Endothelial cell of hepatic sinusoid (primary cell): Measurements from ENCODE around the gene LTBP1.

Experiments used
- in situ Hi-C: cut with HindIII; loops from 2 replicates; pipeline ENCODE4 v1.10.0; 2017; ENCODE audit warnings: low sequenced_read_pairs

The LTBP1 gene

DNA sequence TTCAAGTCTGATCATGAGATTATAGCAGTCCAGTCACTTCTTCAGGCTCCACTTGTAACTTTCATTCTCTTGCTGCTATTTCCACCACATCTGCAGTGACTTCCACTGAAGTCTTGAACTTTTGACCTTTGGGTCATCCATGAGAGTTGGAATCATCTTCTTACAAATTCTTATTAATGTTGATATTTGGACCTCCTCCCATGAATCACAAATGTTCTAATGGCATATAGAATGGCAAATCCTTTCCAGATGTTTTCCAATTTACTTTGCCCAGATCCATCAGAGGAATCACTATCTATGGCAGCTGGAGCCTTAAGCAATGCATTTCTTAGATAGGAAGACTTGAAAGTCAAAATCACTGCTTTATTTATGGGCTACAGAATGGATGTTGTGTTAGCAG is 159.4 kb downstream of the LTBP1 start:
- in situ Hi-C loops, result no loop called here

DNA sequence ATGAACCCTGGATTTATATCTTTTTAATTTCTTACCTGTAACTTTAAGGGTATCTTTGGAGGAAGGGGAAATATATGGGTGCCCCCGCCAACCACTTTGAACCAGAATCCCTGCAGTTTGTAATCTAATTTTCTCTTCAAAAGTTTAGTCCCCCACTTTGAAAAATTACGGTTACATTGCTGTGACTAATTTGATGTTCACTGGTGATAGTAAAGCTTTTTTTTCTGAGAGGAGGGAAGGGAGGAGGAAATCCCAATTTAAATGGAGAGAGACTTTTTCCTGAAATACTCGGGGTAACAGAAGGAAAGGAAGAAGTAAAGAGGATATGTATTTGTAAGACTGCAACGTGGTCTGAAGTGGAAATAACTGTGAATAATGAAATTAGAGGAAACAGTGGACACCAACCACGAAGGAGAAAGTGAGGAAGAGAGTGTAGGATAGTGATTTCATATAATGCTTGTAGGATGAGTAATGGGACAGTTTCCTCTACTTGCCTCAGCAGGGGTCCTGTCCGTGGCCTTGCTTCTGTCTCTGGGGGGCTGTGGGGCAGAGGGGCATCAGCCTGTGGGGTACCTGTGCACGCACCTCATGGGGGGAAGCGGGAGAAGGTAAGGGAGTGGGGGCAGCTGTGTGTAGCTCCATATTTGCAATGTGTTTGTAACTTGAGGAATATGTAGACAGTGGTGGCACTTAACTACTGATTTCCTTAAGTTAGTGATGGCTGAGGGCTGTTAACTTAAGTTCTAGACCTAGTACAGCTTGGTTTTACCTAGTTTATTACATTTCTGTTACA is 161.1 kb downstream of the LTBP1 start:
- in situ Hi-C loops, result no loop called here

DNA sequence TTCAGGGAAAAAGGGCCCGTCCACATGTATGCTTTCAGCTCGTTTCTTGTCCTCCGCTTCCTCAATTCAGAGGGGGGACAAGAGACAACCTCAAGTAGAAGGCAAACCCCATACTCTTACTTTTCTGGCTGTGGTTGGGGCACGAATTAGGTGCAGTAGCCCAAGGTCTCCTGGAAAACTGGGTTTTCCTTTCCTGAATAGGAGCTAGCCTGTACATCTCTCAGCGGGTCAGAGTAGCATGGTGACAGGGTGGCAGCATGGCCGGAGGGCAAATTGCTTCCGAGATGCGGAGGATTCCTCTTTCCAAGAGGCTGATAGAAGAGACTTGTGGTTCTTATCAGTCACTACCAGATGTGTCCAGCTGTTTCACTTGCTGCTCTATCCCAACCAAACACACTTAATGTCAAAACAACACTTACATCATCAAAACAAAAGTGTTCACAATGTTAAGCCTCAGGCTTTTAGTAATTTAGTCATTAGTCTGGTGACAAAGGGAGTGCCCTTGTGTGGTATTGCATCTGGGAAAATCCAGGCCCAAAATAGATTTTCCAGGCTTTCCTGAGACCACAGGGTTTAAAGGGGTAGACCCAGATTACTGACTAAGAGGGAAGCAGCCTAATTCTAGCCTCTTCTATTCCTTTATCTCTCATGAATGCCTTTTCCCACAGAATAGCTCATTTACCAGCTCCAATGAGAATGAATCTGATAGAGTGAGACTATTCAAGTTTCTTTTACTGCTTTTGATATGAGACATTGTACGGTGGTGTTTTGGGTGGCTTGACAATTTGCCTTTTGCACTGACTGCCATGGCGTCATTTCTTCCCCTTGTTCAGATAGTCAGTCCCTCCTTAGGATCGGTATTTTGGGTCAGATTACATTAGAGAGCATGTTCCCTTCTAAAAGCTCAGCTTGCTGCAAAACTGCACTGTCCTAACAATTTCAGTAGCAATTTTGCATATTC is 162.0 kb downstream of the LTBP1 start:
- in situ Hi-C loops, result no loop called here

DNA sequence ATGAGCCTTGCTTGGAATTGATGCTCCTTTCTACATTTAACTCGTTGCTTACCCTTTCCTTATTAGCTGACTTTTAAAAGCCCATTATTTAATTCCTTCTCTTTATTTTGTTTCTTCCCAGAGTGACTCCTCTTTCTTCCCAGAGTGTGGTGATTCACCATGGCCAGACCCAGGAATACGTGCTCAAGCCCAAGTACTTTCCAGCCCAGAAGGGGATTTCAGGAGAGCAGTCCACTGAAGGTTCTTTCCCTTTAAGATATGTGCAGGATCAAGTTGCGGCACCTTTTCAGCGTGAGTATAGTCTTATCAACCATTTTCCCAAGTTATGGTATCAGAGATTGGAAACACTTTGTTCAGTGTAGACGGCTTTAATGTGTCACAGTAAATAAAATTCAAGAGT is 163.7 kb downstream of the LTBP1 start:
- in situ Hi-C loops, result no loop called here

DNA sequence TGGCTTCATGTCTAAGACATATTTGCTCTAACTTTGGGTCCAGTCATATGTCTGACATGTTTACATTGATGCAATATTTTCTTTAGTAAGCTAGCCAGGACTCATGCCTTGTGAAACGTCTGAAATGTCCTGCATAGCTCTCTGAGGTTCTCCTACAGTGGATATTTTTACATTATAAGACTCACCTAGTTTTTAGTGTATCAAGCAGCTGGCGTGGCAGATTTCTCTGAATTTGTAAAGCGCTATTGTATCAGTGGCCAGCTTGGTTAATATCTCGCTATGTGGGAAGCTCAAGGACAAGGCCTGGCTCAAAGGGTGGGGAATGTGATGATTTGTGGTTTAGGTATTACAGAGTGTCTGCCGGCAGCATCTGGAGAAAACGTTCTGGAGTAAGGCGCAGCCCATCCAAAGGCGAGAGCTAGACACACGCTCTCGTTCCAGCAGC is 164.3 kb downstream of the LTBP1 start:
- in situ Hi-C loops, result no loop called here

DNA sequence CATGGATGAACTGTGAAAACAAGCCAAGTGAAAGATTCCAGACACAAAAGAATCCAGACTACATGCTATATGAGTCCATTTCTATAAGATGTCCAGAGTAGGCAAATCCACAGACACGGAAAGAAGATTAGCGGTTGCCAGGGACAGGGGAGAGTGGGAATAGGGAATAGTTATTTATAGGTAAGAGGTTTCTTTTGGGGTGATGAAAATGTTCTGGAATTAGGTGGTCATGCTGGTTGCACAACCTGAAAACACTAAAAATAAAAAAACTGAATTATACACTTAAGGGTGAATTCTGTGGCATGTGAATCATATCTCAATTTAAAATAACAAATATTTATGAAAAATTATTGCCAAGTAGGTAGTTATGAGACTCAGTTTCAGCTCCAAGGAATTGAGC is 168.4 kb downstream of the LTBP1 start:
- in situ Hi-C loops, result no loop called here

DNA sequence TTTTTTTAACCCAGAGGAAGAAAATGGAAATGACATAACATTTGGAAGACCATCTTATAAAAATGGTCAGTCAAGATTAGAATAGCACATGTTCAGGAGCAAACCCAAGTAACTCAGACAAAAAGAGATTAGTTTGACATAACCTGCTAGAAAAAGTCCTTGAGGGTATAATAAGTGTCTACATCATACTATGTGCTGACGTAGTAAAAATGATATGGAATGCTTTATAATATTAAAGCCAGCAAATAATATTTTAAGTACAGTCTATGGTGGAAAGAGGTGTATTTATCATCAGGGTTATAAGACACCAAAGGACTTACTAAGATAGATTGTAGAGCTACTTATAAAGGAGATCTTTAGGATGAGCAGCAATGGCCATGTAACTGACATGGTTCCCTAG is 169.0 kb downstream of the LTBP1 start:
- in situ Hi-C loops, result no loop called here

DNA sequence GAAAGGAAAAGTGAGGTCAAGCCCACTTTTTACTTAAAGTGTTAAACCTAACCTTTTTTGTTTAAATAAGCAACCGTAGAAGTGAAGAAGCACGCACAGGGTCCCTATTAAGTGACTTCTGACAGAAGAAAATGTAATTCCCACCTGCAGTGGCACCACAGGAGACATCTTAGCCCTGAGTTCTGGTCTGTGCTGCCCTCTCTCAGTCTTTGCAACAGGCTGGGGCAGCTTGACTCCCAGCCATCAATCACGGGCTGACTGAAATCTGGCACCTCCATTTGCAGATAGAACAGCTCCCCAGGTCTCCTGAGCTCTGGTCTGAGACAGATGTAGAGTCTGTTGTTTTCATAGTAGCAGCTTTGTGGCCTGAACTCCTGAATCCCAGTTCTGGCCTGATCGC is 170.0 kb downstream of the LTBP1 start:
- in situ Hi-C loops, result no loop called here

DNA sequence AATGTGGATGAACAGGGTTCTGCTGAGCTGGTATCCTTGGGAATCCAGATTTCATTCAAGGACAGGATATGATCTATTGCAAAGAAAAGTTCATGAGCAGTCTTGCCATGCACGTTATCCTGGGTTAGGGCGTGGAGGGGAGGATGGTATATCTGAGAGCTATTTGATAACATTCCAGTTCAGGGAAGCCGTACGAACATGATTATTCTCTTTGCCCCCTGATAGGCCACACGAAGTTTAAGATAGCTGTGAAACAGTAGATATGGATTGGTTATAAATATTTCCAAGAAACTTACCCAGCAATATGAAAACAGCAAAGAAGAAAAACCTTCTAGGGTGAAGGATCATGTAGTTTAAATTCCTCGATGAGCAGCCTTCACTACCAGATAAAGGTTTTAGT is 171.9 kb downstream of the LTBP1 start:
- in situ Hi-C loops, result no loop called here

DNA sequence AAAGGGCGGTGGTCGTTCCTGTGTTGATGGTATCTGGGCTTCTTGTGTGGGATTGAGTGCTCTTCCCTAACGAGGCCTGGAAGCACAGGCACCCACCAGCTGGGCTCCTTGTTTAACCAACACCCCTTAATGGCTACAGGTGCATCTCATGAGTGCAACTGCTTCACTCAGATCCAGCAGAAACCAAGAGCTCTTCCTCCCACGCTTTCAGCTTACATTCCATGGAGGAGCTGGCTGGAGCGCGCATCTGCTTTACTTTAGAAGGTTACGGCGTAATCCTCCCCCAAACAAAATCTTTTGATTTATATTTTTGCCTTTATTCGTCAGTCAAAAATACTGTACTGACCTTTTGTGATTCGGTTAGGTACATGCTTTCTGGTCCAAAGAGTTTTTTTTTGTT is 174.7 kb downstream of the LTBP1 start:
- in situ Hi-C loops, result no loop called here

DNA sequence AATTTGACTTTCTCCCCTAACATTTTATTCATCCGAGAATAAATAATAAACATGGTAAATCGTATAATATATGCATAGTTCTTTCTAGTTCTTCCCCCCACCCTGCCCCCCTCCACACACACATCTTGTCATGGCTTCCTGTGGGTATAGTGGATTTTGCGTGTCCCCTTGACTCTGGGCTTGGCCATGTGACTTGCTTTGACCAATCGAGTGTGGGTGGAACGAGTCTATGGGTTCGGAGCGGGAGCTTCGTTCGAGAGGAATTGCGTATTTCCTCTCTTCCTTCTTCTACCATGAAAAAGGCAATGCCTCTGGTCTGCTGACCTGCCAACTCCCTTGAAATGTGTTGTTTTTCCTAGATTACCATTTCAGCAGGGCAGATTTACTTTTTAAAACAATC is 175.2 kb downstream of the LTBP1 start:
- in situ Hi-C loops, result no loop called here

DNA sequence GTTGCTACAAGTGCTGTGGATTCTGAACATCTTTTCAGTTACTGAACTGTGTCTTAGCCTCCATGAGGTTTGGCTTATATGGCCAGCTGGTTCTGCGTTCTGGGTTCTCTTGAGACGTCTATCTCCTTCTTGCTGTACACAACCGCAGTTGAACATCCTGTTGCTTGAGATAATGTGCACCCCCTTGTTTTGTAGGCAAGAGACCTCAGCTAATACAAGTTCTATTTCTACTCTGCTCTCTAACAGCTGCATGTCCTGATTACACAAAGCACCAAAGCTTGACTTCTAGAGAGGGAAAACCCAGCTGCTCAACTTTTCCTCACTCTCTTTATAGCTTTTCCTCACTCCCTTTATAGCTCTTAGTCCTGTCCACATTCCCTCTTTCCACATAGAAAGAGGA is 176.0 kb downstream of the LTBP1 start:
- in situ Hi-C loops, result no loop called here

DNA sequence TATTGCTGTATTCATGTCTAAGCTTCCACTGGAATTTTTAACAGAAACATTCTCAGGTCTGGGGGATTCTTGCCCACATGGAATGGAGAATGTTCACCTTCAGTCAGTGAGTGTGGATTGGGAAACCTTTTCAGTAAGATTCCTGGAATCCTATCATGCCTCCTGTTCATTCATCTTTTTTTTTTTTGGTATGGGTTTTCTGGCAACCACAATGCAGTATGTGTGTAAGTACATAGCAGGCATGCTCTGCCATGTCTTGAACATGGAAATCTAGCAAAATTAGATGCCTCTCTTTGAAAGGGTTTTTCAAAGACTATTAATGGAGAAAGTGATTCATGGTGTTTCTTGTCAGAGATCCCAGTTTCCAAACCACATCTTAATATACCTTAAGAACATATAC is 176.5 kb downstream of the LTBP1 start:
- in situ Hi-C loops, result no loop called here

DNA sequence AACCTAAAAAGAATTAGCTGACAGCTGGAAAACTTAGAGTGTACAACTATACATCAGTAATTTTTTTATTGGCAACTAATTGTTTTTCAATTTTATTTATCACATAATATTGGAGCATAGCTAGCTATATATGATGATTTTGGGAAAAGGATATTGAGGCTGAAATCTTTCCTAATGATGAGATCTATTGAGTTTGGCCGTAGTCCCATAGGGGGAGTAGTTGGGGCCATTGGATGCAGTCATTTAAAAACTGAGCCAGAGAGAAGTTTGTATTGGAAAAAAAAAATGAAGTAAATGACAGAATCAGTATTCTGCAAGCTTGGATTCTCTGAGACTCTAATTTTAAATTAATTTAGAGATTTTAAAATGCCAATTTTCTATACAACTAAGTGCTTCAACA is 179.8 kb downstream of the LTBP1 start:
- in situ Hi-C loops, result no loop called here

DNA sequence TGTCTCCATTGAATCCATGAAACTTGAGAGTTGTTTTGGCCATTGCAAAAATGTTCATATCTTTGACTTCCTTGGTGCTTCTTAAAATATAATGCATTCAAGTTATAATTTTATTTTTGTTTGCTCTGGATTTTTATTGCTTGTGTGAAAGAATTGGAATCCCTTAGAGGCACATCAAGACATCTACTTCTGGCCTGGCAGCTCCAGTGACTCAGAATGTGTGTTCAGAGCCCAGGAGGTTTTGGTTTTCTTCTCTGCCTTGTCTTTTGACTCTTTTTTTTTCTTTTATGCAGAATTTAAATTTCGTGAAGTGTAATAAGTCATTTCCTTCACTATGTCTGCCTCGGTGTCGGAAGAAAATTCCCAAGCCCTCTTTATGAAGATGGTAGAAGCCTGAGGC is 180.2 kb downstream of the LTBP1 start:
- in situ Hi-C loops, result no loop called here

DNA sequence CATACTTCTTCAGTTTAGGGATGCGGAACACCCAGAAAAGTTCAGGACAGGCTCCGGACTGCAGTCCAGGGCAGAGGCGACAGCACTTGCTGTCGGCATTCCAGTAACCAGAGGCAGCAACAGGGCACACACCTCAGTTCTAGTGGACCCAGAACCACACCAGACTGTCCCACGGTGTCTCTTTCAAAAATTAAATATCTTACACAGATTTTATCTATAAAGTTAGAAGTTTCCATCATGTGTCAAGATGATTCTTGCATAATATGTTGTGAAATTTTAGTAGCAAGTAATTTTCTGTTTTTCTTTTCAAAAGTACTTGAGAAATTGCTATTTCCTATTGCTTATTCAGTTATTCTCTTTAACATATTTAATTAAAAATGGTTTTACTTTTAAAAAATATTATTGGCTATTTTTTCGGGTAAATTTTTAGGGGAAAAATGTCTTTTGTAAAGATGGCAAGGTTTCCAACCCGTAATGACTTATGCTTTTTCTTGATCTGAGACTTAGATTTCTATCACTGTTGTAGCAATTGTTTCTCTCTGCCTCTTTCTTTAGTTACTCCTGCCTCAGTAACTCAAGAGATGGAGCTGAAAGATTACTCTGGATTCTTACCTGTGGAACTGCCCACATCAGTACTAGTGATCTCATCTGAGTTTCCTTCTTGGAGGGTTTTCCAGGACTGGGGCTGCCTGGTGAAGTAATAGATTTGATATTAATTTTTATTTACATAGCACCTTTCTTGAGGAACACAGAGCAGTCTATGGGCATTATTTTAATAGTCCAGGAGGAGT is 182.7 kb downstream of the LTBP1 start:
- in situ Hi-C loops, result no loop called here

DNA sequence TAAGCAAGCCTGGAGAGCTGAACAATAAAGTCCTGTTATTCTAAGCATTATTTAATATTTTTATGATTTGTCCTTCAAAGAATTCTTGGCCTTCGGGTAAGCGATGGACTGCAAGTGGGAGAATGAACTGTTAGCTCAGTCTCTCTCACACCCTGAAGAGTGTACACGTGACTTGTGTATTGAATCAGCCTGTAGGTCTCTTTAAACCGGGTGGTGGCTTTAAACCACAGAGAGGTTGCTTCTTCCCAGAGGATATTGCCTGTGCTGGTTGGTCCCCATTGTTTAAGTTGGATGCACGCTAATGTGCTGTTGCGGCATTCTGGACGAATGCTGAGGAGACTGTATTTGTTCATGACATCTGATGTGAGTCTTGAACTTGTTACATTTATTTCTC is 183.3 kb downstream of the LTBP1 start:
- in situ Hi-C loops, result no loop called here

DNA sequence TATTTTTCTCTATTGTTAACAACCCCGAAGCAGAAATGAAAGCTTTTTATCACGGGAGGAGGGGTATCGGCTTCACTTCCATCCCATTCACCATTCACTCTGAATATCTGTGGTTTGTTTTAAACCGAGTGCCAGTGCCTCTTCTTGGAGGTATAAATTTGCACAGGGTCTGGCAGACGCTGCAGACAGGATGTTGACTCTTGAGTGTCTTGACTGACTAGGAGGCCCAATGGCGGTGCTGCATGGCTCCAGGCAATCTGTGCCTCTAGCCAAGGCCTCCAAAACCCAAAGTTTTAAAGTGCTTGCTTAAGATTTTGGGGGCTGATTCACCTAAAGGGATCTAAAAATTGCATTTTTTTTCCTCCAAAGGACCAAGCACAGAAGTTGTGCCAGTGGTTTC is 183.8 kb downstream of the LTBP1 start:
- in situ Hi-C loops, result no loop called here

DNA sequence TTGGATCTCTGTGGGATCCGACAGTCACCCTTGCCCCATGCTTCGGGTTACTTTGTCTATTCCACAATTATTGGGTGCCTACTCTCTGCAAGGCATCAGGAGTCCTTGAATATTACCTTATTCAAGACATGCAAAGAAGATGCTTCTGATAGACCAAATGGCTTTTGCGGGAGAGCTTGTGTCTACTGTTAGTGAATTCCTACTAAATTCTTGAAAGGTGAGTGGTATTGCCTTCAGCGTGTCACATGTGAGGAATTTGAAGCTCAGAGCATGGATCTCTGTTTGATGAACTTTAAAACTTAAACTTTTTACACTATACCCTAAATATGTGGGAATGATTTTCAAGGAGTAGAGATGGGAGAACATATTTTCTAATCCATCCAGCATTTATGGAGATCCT is 184.4 kb downstream of the LTBP1 start:
- in situ Hi-C loops, result no loop called here

DNA sequence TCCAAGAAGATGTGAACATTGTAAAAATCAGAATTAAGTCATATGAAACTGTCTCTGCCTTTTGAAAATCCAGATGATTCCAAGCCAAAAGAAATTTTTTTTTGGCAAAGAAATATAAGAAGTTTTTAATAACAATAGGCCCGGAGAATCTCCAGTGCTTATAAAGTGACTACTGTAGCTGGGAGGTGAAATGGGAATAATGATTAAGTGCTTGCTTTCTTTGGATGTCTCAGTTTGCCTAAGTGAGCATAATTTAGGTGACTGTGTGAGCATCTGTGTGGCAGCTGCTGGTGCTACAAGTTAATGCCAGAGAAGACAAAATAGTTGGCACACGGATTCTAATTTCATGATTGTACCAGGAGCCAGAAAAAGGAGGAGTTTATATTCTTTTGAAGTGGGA is 185.0 kb downstream of the LTBP1 start:
- in situ Hi-C loops, result no loop called here

DNA sequence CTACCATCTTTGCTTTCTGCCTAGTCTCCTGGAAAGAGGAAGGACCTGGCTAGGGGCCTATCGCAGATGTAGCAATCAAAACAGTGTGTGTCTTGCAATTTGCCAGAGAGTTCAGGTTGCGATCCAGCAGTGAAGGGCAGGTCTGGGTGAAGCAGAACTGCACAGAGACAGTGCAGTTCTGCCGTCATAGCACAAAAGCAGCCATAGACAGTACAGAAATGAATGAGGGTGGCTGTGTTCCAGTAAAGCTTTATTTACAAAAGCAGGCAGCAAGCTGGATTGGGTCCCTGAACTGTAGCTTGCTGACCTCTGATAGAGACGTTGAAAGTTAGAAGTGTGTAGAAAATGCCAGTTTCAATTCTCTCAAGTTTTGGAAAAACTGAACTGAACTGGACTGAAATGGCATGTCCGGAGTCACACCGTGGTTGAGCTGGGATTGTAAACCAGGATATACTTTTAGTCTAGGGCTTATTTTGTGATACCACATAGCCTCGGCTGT is 186.8 kb downstream of the LTBP1 start:
- in situ Hi-C loops, result no loop called here
